Hippocampal formation (tissue), 2 donors: ENCODE measurements around the gene PSMD1.

Experiments used
- DNase-seq, 2 donors: peaks; one replicate each; lab custom pipeline; 2025; lab: John Stamatoyannopoulos, UW

Gene PSMD1

GRCh38 chr2:231036131-231036530, 20.5 kb upstream of the PSMD1 start:
- no peak for DNase-seq

- DNase-seq = no peak
These were observed 20.0 kb upstream of the PSMD1 start for GRCh38 chr2:231036578-231037106.

GRCh38 chr2:231037202-231037730, 19.4 kb upstream of the PSMD1 start, which contains the start of gene C2orf72:
Gene C2orf72 (plus strand): TSS chr2:231037523. CDS start chr2:231037566, 43 bp downstream.
- DNase-seq = no peak

- DNase-seq = peak; percentile 55 to 61
These were observed 18.8 kb upstream of the PSMD1 start for GRCh38 chr2:231037731-231038482.

- DNase-seq = no peak
These were observed 18.0 kb upstream of the PSMD1 start for GRCh38 chr2:231038483-231039293.

GRCh38 chr2:231039294-231039664, 17.4 kb upstream of the PSMD1 start:
- no peak for DNase-seq

- DNase-seq = no peak
These were observed 16.8 kb upstream of the PSMD1 start for GRCh38 chr2:231039821-231040364.

GRCh38 chr2:231041061-231041689, 15.5 kb upstream of the PSMD1 start:
- no peak for DNase-seq

- DNase-seq = no peak
These were observed 12.9 kb upstream of the PSMD1 start for GRCh38 chr2:231043796-231044195.

- no peak for DNase-seq
These were observed 9.8 kb upstream of the PSMD1 start for GRCh38 chr2:231046916-231047273.

GRCh38 chr2:231047274-231047922, 9.3 kb upstream of the PSMD1 start:
- peak; percentile 83 to 85 for DNase-seq

- no peak for DNase-seq
These were observed 8.4 kb upstream of the PSMD1 start for GRCh38 chr2:231047923-231048915.

GRCh38 chr2:231049286-231050017, 7.2 kb upstream of the PSMD1 start:
- DNase-seq = no peak

- DNase-seq = peak in 1 of 2 donors; percentile 35
These were observed 6.4 kb upstream of the PSMD1 start for GRCh38 chr2:231050018-231050901.

GRCh38 chr2:231051116-231051515, 5.6 kb upstream of the PSMD1 start:
- DNase-seq = no peak

- DNase-seq = peak; percentile 81
These were observed 3.9 kb upstream of the PSMD1 start for GRCh38 chr2:231052494-231053451.

GRCh38 chr2:231053846-231054245, 2.8 kb upstream of the PSMD1 start:
- DNase-seq = no peak
